Thyroid gland (tissue), 4 donors: Measurements from ENCODE around the gene CTBS.

ENCODE experiments used
- CTCF ChIP-seq, 6 experiments: fragments of 200-600 bp in 3 of 6; fragments of 450-650 bp in 3 of 6; sonication (generic) in 3 of 6; IDR thresholded peaks; one replicate each; pipeline ENCODE4 v1.5.1; 2016 to 2019; ENCODE audit warnings: antibody characterized with exemption in 6 of 6, mild to moderate bottlenecking in 2 of 6, inconsistent platforms in 1 of 6, moderate library complexity in 1 of 6
- POLR2A ChIP-seq, 2 donors: fragments of 450-650 bp; IDR thresholded peaks; one replicate each; pipeline ENCODE4 v1.6.1; 2017; ENCODE audit warnings: antibody characterized with exemption in 2 of 2, mild to moderate bottlenecking in 2 of 2, moderate library complexity in 1 of 2

GRCh38 chr1:84587099-84587498, 12.9 kb upstream of the CTBS start:
- no peak for TF ChIP-seq CTCF (IDR thresholded peaks at IDR 0.05)
- TF ChIP-seq POLR2A (IDR thresholded peaks at IDR 0.05) = no peak
